GM19035 (cell line): ENCODE results near the gene ARMC9.
A peak's percentile ranks its signal among the peaks of the same experiment; 100 is the strongest.

Experiments used
- ATAC-seq: cut with Tn5 transposase; IDR thresholded peaks from one replicate; pipeline ENCODE4 v1.9.1; 2021; ENCODE audit not compliant: unreplicated experiment

Gene ARMC9

DNA sequence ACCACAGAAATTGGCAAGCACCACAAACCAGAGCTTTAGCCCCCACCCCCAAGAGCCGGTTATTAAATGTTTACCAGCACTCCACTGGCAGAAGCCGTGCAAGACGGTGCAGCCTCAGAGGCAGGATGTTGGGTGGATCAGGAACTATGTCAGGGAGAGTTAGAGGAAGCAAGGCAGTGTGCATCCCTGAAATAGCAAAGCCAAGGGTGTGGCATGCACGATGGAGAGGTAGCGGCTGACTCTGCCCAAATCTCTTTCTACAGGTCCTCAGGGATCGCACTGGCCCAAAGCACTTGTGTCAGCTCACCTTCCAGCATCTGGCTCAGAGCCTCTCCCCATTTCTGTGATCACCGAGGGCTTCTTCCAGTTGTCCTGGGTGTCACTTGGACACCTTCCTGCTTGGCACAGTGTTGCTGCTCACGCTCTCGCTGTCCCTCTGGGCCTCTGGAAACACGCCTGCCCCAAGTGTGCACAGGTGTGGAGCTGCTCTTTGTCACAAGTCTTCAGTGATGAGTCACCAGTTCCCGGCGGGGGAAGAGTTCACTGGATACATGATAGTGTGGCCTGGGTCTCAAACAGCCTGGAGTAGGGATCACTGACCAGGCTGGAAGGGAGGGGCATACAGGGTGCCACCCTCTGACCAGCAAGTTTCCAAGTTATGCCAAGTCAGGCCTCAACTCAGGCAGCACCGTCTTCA lies 179.7 kb downstream of the ARMC9 start:
- no peak for ATAC-seq

DNA sequence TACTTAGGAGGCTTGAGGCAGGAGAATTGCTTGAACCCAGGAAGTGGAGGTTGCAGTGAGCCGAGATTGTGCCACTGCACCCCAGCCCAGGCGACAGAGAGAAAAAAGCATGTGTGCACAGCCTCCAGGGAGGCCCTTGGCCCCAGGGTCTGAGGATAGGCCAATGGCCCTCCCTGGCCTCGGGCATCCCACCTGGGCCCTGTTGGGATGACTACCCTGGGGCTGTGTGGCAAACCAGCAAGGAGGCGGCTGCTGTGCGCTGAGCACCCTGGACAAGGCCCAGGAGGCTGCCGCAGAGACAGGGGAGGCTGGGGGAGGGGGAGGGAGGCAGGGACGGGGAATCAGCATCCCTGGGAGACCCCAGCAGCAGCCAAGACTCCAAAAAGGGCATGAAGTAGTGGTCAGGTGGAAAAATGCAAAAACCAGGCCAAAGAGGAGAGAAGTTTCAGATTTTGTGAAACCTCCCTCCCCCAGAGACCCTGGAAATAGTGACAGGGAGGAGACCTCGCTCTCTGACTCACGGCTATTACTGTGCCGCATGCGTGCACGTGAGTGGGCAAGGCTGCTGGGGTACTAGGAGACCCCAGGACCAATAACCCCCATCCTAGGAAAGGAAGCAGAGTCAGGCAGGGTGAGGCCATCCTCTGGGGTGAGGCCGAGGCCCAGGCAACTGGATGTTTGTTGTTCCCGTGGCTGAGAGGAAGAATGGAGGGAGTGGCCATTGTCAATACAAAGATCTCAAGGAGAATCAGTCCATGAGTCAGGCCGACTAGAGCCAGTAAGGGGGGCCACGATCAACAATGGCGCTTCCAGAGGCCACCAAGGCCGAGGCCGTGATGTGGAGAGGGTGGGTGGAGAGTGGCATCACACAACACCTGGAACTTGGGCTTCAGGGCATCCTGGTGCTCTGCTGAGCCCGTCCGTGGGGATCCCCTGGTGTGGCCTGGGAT lies 181.1 kb downstream of the ARMC9 start:
- ATAC-seq, result no peak

DNA sequence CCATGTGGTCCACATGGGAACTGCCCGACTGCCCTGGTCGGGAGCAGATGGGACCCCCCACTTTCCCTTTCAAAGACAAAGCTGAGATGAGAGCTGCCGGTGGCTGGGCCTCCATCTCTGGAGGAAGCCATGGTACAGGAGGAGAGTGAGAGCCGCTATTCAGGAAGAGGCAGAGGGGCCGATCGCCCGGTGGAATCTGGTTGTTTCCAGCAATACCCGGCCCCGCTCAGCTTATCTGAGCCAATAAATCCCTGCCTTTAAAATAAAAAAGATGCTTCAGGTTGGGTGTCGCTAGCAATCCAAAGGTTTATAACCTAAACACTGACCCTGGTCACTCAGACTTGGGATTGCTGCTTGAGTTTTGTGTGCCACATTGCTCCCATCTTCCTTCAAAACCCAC lies 181.9 kb downstream of the ARMC9 start:
- ATAC-seq, result no peak

DNA sequence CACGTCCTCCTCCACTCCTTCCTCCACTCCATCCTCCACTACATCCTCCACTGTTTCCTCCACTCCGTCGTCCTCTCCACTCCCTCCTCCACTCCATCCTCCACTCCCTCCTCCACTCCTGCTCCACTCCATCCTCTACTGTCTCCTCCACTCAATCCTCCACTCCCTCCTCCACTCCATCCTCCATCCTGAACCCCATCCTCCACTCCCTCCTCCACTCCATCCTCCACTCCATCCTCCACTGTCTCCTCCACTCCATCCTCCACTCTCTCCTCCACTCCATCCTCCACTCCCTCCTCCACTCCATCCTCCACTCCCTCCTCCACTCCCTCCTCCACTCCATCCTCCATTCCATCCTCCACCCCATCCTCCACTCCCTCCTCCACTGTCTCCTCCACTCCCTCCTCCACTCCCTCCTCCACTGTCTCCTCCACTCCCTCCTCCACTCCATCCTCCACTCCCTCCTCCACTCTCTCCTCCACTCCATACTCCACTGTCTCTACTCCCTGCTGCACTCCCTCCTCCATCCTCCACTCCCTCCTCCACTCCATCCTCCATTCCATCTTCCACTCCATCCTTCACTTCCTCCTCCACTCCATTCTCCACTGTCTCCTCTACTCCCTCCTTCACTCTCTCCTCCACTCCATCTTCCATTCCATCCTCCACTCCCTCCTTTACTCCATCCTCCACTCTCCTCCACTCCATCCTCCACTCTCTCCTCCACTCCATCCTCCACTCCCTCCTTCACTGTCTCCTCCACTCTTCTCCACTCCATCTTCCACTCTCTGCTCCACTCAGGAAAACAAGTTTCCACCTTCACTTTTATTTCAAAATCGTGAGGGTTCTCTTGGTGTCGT lies 182.8 kb downstream of the ARMC9 start:
- ATAC-seq, result no peak

DNA sequence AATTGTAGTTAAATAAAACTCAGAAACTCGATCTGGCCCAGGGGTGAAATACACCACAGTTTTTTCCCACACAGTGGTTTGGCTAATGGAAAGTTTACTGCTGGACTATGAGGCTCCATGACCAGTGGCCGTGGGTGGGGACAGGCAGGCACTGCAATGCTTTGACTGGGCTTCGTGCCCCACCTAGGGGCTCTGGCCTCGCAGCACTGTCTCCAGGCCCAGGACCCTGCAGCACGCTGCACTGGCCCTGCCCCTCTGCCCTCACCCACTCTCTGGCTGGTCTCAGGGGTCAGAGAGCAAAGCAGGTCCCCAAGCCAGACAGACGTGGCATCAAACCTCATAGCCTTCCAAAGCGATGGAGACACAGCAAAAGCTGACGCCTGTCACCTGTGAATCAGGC lies 183.7 kb downstream of the ARMC9 start:
- no peak for ATAC-seq

DNA sequence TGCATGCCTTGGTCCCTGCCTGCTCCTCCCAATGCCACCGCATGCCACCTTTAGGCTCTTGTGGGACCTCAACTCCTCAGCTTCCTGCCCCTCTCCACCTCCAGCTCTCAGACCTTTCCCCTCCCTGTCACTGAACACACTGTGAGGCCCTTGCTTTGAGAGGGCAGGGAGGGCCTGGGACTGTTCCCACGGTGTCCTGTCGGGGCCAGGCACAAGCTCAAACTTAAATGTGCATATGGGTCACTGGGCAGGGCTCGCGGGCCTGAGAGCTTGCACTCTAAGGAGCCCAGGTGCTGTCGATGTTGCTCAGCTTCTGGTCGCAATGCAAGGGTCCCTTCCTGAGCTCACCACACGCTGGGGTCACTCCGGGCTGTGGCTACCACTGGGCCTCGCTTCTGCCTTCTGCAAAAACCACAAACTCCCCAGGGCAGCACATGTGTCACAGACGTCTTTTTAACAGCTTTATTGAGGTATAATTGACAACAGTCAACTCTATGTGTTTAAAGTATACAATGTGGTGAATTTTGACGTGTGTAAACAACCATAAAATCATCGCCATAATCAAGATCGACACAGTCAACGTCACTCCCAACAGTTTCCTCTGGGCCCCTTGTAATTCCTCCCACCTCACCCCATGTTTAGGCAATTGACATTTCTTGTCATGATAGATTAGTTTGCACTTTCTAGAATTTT lies 185.1 kb downstream of the ARMC9 start:
- no peak for ATAC-seq

DNA sequence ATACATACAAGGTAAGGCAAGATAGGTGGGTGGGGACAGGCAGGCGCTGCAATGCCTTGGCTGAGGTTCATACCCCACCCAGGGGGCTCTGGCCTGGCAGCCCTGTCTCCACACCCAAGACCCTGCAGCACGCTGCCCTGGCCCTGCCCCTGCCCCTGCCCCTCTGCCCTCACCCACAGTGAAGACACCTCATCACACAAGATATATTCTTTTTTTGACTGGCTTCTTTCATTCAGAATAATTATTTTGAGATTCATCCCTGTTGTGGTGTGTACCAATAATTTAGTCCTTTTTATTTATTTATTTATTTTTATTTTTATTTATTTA lies 185.6 kb downstream of the ARMC9 start:
- ATAC-seq, result no peak

DNA sequence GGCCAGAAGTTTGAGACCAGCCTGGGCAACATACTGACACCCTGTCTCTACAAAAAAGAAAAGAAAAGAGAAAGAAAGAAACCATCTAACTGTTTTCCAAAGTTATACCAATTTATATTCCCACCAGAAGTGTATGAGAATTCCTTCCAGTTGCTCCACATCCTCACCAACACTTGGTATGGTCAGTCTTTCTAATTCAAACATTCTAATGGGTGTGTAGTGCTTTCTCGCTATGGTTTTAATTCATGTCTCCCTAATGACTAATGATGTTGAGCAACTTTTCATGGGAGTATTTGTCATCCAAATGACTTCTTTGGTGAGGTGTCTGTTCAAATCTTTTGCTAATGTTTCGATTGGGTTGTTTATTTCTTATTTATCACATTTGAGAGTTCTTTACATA lies 186.5 kb downstream of the ARMC9 start:
- ATAC-seq, result no peak

DNA sequence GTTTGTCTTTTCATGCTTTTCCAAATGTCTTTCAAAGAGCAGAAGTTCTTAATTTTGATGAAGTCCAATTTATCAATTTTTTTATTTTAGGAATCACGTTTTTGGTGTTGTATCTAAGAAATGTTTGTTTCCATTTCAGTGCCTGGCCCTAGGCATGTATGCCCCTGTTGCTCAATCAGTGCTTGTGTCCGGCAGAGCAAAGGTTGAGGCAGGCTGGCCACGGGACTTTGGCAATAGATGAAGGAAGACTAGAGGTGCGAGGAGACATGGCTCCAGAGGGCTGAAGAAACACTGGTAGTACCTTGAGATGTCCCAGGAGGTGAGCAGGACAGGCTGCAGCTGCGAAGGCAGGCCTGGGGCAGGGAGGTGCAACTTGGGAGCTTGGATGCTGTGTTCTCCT lies 187.0 kb downstream of the ARMC9 start:
- no peak for ATAC-seq

DNA sequence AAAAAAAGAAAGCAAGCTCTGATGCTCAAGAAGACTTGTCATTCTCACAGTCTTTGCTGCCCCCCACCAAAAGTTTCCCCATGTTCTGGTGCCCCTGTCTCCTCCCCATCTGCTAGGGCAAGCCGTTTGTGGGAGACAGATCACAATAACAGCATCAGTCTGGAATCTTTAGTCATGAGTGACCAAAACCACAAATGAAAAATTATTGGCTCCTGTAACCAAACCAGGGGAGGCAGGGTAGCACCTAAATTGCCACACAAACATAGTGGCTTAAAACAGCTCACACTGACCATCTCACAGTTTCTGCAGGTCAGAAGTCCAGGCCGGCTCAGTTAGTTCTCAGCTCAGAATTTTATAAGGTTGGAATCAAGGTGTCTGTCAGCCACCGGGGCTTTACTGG lies 188.0 kb downstream of the ARMC9 start:
- no peak for ATAC-seq

DNA sequence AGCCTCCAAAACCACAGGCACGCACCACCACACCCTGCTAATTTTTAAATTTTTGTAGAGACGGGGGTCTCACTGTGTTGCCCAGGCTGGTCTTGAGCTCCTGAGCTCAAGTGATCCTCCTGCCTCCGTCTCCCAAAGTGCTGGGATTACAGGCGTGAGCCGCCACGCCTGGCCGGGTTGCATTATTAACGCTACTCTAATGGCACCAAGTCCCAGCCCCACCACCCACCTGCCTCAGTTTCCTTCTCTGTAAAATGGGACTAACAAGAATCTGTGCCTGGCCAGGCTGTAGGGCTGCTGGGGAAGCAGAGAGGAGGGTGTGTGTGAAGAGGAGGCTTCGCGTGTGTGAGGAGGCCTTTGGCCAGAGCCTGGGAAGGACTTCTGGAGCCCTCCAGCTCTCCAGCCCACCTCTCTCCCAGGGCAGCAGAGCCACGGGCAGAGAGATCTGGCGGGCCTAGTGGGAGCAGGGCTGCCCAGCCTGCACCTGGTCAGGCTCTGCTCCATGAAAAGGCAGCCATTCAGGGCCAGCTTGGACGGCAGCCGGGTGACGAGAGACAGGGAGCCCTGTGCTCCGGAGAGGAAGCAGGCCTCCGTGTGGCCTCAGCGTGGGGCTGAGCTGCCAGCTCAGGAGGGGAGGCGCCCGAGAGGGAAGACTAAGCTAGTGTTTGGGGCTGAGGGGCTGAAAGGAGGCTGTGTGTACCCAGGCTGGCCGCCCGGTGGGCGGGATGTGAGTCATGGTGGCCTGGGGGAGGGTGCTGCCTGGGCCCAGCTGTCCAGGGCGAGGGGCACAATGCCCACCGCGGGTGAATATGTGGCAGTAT lies 189.7 kb downstream of the ARMC9 start:
- ATAC-seq, result no peak

DNA sequence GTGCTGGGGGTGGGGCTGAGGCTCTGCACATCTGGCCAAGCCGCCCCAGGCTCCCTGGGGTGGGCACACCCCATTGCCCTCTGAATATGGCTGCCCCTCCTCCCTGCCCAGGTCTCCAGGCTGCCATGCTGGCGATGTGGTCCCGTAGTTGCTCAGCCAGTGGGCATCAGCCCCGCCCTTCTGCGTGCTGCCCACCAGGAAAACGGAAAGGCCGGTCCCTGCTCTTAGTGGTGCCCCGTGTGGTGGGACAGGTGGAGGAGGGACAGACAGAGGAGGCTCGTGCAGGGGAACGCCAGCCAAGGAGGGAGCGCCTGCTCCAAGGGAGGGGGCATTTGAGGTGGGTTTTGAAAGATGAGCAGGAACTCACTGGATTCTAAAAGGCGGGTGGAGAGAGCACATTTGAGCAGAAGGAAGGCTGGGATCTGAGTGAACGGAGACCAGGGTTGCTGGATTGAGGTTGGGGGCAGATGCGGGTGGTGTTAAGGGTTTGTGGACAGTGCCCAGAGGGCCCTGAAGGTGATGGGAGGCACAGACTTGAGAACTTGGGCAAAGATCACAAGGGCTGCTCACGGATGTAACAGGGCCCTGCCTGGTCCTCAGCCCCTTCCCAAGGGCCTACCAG lies 190.4 kb downstream of the ARMC9 start:
- no peak for ATAC-seq

DNA sequence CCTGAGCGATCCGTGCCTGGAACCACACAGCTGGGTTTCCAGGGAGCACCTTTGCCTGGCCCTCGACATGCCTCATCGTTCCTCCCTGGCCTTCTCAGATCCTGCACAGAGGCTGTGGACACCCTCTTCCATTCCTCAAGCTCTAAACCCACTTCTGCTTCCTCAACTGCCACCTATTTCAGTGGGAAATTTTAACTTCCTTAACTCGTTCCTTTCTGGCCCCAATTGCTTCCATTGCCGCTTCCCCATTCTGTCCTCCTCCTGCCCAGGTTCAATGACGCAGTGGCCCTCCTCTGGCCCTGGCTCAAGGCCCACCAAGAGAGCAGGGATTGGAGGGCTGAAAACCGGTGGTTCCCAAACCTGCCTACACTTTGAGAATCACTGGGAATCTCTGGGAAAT lies 192.2 kb downstream of the ARMC9 start:
- no peak for ATAC-seq

DNA sequence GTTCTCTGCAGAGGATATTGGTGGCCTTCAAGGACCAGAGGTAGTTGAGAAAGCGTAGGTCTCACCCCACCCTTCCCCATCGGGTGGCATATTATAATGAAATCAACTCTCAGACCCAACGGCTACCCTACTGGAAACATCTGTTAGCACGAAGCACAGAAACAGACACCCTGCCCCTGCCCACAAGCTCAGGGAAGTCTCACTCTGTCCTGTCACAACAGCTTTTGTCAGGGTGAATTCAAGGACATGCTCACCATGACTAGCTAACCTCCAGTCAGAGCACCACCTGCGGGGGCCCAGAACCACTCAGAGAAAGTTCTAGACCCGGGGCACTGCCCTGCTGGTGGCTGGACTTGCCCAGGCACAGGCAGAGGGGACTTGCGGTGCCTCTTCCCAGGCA lies 193.6 kb downstream of the ARMC9 start:
- no peak for ATAC-seq

DNA sequence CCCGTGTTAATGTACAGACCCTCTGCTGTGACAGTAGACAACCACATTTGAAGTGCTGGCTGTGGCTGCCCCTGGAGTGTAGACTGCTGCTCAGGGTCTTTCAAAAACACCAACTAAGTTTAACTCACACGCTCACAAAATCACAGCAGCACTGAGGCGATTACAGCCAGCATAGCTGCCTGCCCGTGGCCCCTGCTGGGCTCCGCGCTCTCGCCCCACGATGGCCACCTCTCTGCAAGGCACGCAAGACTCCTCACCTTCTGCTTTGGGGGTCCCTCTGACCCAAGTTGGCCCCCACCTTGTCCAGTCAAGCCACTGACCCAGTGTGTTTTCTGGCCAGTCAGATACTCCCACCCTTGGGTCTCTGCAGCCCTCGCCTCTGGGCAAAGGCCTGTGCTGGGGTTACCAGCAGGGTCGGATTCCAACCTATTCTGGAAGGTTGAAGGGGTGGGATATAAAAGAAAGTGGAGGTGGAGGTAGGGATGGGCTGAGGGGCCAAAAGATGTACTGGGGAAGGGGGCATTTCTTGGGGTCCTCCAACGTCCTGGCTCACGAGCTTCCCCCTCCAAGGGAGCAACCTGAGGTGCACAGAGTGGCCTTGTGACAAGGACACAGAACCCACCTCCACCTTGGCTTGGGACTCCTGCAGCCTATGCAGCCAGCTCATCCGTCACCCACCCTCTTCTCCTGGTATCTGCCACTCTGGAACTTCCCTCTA lies 194.2 kb downstream of the ARMC9 start:
- no peak for ATAC-seq

DNA sequence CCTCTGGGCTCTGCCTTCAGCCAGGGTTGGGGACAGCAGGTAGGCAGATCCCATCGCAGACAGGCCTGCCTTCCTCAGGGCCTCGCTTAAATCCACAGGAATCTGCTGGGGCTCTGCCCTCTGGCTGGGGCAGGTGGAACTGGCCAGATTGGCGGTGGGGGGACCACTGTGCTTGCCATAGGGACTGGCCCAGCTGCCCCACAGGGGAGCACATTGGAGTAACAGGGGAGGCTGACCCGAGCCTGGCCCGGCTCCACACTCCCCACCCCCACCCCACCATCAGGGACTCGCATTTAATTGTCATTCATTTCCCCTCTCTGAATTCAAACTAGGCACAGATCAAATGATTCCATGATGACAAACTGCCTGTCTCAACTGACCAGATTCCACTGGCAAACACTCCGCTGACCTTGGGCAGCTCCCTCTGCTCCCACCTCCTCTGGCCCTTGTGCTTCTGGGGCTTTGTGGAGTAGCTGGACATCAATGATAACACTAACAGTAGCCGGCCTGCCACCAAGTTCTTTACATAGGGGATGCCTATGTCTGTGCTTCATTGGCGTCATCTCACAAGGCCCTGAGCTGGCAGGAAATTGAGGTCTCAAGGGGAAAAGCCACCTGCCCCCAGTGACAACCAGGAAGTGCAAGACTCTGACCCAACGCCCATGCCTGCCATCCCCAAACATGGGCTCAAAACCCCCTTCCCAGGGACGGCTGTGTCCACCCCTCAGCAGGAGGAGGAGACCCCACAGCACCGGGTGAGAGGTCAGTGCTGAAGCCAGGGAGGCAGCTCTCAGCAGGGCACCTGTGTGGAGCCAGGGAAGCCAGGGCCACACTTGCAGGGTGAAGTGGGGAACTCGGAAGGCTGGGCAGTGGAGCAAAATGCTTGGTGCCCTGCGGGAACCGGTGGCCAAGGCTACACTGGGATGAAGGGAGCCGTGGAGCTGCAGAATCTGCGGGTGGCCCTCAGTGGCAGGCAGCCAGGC lies 195.0 kb downstream of the ARMC9 start:
- peak; percentile 46 for ATAC-seq

DNA sequence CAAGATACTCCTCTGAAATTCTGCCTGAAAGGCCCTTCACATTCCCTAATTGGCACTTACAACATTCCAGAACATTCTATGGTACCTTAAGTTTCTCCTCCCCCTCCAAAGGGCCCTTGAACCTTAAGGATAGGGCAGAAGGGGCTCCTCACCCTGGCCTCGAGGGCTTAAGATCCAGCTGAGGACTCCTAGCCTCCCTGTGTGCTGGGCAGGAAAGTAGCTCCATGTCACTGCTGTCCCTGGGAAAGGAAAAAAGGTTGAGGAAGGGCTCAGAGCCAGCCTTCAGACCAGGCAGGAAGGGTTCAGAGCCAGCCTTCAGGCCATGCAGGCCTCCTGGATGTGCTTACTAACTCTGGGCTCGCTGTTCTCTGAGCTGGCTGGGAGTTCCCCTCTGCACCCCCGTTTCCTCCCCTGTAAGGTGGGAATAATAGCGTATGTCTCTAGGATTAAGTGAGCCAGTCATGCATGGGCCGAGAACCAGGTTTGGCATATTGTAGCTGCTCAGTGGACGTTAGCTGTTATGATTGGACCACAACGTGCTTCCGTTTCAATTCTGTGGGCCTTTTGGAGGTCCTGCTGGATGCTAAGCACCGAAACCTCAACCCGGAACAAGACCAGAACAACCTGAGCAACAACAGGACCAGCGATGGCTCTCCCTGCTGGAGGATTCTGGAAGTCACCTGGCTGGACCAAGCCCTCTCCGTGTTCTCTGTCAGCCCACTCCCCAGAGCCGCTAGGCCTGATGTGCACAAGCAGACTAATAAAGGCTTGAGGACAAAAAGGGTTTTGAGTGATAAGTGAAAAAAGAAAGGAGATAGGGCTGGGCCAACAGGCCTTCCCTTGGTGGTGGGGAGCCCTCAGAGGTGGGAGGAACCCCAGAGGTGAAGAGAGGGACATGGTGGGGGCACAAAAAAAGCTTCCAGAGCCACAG lies 196.0 kb downstream of the ARMC9 start:
- peak; percentile 47 for ATAC-seq
